PFSK-1 (cell line): ENCODE results near the gene GHRH.

Experiments
- FOXP2 ChIP-seq: optimal IDR thresholded peaks from 2 replicates; pipeline ENCODE3; 2011; ENCODE audit warnings: borderline replicate concordance, control low read depth, inconsistent platforms; ENCODE audit not compliant: insufficient read depth; ENCODE audit errors: extremely low read length, extremely low read depth
- POLR2AphosphoS5 ChIP-seq: IDR thresholded peaks from 2 replicates; pipeline ENCODE4 v1.6.1; 2012; ENCODE audit warnings: low read depth, mild to moderate bottlenecking, control low read depth, low read length, moderate library complexity
- SIN3A ChIP-seq: IDR thresholded peaks from 2 replicates; pipeline ENCODE4 v1.6.1; 2012; ENCODE audit warnings: mild to moderate bottlenecking, low read length, moderate library complexity, borderline replicate concordance; ENCODE audit not compliant: insufficient read depth
- TAF1 ChIP-seq: IDR thresholded peaks from 2 replicates; pipeline ENCODE4 v1.6.1; 2012; ENCODE audit warnings: low read length, control low read depth, borderline replicate concordance; ENCODE audit not compliant: insufficient read depth
- TF ChIP-seq, protein P1 (sequence below), 2 experiments: IDR thresholded peaks; 2 replicates each; pipeline versions ENCODE4 v1.6.1 to v1.8.0; 2011 to 2012; ENCODE audit warnings: low read depth in 2 of 2, low read length in 2 of 2, control low read depth in 1 of 2, inconsistent platforms in 1 of 2, mild to moderate bottlenecking in 1 of 2, moderate library complexity in 1 of 2; ENCODE audit not compliant: insufficient read depth in 1 of 2

Gene GHRH

DNA sequence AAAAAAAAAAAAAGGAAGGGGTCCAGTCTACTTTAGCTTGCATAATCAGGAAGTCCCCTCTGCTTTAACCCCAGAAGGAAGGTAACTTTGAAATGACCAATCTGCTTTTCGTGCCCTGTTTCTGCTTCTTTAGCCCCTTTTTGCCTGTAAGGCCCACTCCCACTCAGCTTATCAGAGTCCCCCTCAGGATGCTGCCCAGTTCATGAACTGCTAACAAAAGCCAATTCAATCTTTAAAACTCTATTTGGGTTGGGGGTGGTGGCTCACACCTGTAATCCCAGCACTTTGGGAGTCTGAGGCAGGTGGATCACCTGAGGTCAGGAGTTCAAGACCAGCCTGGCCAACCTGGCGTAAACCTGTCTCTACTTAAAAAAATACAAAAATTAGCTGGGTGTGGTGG, 12.3 kb downstream of the GHRH start:
- no peak for TF ChIP-seq SIN3A
- TF ChIP-seq FOXP2 = no peak
- TF ChIP-seq, protein P1, sequence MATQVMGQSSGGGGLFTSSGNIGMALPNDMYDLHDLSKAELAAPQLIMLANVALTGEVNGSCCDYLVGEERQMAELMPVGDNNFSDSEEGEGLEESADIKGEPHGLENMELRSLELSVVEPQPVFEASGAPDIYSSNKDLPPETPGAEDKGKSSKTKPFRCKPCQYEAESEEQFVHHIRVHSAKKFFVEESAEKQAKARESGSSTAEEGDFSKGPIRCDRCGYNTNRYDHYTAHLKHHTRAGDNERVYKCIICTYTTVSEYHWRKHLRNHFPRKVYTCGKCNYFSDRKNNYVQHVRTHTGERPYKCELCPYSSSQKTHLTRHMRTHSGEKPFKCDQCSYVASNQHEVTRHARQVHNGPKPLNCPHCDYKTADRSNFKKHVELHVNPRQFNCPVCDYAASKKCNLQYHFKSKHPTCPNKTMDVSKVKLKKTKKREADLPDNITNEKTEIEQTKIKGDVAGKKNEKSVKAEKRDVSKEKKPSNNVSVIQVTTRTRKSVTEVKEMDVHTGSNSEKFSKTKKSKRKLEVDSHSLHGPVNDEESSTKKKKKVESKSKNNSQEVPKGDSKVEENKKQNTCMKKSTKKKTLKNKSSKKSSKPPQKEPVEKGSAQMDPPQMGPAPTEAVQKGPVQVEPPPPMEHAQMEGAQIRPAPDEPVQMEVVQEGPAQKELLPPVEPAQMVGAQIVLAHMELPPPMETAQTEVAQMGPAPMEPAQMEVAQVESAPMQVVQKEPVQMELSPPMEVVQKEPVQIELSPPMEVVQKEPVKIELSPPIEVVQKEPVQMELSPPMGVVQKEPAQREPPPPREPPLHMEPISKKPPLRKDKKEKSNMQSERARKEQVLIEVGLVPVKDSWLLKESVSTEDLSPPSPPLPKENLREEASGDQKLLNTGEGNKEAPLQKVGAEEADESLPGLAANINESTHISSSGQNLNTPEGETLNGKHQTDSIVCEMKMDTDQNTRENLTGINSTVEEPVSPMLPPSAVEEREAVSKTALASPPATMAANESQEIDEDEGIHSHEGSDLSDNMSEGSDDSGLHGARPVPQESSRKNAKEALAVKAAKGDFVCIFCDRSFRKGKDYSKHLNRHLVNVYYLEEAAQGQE (IDR thresholded peaks at IDR 0.05; ENCODE audit: insufficient read depth in 1 of 2, low read depth in 2 of 2, low read length in 2 of 2) = no peak
- no peak for TF ChIP-seq POLR2AphosphoS5
- TF ChIP-seq TAF1 = no peak

DNA sequence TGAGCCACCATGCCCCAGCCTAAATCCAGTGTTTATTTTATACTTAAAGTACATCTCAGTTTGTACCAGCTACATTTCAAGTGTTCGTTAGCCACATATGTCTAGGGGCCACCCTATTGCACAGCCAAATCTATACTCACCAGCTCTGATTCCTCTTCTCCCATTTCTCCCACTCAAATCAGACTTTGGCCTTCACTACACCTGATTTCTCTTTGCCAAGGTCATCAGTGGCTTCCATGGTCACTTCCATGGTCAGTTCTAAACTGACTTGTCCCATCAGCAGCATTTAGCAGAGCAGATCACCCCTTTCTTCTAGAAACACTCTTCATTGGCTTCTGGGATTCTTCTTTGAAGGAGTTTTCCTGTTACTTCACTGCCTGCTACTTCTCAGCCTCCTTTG, 14.1 kb downstream of the GHRH start:
- no peak for TF ChIP-seq FOXP2

DNA sequence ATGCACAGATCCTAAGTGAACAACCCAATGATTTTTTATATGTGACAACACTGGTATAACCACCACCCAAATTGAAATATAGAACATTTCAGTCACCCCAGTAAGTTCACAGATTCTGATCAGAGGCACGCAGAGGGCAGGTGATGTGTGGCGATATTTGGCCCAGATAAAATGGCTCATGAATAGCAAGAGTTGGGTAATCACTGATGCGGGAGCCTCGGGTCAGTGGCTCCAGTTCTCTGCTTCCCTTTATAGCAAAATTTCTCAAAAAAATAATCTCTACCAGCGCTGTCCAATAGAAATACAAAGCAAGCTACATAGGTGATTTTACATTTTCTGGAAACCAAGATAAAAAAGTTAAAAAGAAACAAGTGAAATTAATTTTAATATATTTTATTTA, 14.9 kb downstream of the GHRH start:
- TF ChIP-seq, protein P1 (IDR thresholded peaks at IDR 0.05; ENCODE audit: insufficient read depth in 1 of 2, low read depth in 2 of 2, low read length in 2 of 2) = no peak
- TF ChIP-seq SIN3A (no peak), FOXP2 (no peak), TAF1 (no peak), POLR2AphosphoS5 (no peak)

DNA sequence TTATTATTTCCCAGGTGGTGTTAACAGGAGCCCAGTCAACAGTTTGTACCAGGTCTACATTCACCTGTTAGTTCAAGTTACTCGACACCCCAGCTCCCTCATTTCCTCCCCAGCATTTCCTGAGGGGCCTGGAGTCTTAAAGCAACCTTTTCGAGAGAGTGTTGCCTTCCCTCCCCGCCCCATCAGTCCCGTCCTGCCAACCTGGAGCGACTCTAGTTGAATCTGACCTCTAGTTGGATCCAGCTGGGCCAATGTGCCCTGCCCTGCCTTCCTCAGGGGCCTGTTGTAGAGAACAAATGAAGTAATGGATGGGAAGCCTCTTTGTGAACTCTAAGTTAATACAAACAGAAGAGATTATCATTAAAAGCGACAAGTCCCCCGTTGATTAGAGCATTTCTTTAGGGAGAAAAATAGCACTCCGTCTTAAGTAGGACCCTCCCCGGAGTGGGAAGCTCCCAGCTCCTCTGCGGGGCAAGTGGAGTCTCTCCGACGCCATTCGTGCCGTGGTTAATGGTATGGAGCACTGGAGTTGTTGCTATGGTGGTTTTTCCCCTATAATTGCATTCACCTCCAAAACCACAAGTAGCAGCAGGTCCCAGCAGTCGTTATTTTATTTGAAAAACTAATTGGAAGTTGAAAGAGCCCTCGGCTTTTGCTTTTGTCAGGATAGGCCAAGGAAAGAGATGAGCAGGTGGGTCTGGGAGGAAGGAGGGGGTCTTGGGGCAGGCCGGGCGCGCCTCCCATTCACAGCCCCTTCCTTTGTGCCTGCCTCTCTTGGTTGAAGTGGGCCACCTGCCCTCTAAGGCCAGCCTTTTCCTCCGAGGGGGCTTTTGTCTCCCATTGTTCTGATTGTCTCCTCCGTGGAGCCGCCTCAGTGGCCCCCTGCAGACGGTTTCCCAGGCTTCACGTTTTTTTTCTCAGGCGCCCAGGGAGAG, 16.1 kb downstream of the GHRH start:
- TF ChIP-seq, protein P1 (IDR thresholded peaks at IDR 0.05; ENCODE audit: insufficient read depth in 1 of 2, low read depth in 2 of 2, low read length in 2 of 2) = no peak
- TF ChIP-seq SIN3A (no peak), FOXP2 (no peak), TAF1 (no peak), POLR2AphosphoS5 (no peak)

DNA sequence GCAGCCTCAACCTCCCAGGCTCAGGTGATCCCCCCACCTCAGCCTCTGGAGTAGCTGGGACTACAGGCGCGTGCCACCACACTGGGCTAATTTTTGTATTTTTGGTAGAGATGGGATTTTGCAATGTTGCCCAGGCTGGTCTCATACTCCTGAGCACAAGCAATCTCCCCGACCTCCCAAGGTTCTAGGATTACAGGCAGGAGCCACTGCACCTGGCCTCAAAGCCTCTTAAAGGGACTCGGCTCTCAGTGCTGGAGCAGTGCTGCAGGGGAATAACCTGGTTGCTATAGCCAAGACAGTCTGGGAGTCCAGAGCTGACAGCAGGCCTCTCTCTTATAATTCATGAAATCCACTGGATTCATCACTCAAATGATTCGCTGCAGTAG, 17.0 kb downstream of the GHRH start:
- TF ChIP-seq SIN3A (no peak), FOXP2 (no peak), POLR2AphosphoS5 (no peak), TAF1 (no peak)
- TF ChIP-seq, protein P1 (IDR thresholded peaks at IDR 0.05; ENCODE audit: insufficient read depth in 1 of 2, low read depth in 2 of 2, low read length in 2 of 2) = no peak
